ENCODE data around the gene ZNF106. TPM values are rescaled to one million over a fixed set of nuclear protein-coding genes. Genes with fewer than 3 reads are reported as not detected.

ZNF106 gene
- total RNA-seq (92.7 TPM), polyA plus RNA-seq (24.8 TPM)

DNA sequence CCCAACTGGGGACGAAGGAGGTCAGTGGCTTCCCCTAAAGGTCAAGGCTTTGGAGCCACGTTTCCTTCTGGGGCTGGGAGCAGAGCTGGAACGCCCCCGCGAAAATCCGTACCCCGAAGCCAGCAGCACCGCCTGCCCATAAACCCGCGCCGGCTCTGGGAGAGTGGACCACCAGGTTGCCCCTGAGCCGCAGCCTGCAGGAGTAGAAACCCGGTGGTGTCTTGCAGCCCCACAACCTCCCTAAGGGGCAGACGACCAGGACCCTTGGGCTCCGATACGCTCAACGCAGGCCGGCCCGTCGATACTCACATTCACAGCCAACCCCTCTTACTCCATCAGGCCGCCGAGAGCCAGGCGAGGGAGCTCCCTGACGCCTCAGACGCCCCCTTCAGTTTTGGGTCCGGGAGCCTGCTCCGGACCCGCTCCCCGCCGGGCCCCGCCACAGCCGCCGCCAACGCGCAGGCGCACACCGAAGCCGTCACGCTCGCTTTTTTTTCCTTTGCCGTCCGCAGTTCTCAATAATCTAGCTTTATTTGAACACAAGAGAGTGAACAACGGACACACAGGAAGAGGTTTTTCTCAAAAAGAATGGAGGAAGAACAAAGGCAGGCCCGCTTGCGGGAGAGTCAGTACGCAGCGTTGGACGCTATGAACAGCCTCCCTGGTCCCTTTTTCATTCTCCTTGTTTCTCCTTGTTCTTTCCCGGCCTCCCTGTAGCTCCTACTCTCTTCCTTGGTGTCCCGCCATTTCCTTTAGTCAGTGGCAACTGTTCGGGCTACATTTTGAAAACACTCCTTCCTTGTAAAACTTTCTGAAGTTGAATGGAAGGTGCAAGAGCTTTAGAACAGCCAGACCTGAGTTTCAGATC lies at the start of gene ZNF106:
Gene ZNF106, minus strand, starts transcription at position 471 of the 868 bp plus-strand sequence. CDS start 18,852 bp downstream, outside the sequence.
- no peaks in the 10 kb centered on the region for H3K36me3 ChIP-seq (ENCODE audit: insufficient read depth)
- no peaks in the 10 kb centered on the region for H3K4me1 ChIP-seq (ENCODE audit: insufficient read depth)
- WGBS: under 1% methylated on average over 51 of the region's 51 CpGs
- H3K4me3 ChIP-seq (ENCODE audit: low read depth, low read length): peak within 1 kb of the TSS; percentile 84
- peak within 1 kb of the TSS; percentile 95 for H3K27ac ChIP-seq (ENCODE audit: low read depth)
- peak; percentile 93 for DNase-seq (ENCODE audit: extremely low spot score)

GRCh38 chr15:42533246-42533645 lies 42.3 kb upstream of the ZNF106 start:
- no peak overlapping the region for H3K4me3 ChIP-seq (ENCODE audit: low read depth, low read length)
- H3K36me3 ChIP-seq (ENCODE audit: insufficient read depth): no peaks in the 10 kb centered on the region
- WGBS: 88% methylated on average over 1 of the region's 1 CpG
- H3K4me1 ChIP-seq (ENCODE audit: insufficient read depth): no peaks in the 10 kb centered on the region
- DNase-seq (ENCODE audit: extremely low spot score): no peak
- no peak overlapping the region for H3K27ac ChIP-seq (ENCODE audit: low read depth)

DNA sequence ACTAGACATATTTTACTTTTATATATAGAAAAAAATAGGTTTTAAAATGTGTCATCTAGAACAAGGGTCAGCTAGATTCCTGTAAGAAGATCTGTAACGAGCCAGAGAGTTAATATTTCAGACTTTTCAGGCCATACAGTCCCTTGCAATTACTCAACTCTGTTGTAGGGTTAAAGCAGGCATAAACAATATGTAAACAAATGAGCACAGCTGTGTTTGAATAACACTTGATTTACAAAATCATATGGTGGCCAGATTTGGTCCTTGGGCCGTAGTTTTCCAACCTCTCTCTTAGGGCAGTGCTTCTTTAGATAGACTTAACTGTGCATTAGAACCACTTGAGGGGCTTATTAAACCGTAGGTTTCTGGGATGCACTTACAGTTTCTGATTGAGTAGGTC lies 38.0 kb upstream of the ZNF106 start:
- H3K4me3 ChIP-seq (ENCODE audit: low read depth, low read length): no peak overlapping the region
- H3K27ac ChIP-seq (ENCODE audit: low read depth): no peak overlapping the region
- no peak for DNase-seq (ENCODE audit: extremely low spot score)
- no peaks in the 10 kb centered on the region for H3K4me1 ChIP-seq (ENCODE audit: insufficient read depth)
- peaks cover 4% of the 10 kb centered on the region for H3K36me3 ChIP-seq (ENCODE audit: insufficient read depth)
- whole genome bisulfite sequencing: 79% methylated on average over 3 of the region's 3 CpGs

DNA sequence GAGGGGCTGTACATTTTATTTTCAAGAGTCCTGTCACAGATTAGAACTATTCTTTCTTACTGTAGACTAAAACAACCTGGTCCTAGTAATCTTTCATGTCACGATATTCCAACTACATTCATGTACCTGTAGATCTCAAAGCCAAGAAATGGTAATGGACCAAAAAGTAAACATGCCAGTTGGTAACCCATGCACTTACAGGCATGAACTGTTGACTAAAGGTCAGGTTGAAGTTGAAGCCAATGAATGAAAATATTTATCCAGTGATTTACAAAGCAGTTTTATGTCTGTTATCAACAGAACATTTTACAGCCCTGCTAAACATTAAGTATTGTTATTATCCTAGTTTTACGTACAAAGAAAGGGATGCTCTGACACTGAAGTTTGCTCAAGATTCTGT lies 32.4 kb upstream of the ZNF106 start:
- no peak overlapping the region for H3K4me3 ChIP-seq (ENCODE audit: low read depth, low read length)
- no peak overlapping the region for H3K27ac ChIP-seq (ENCODE audit: low read depth)
- H3K4me1 ChIP-seq (ENCODE audit: insufficient read depth): no peaks in the 10 kb centered on the region
- WGBS: 91% methylated on average over 2 of the region's 2 CpGs
- DNase-seq (ENCODE audit: extremely low spot score): no peak
- peaks cover 4% of the 10 kb centered on the region for H3K36me3 ChIP-seq (ENCODE audit: insufficient read depth)

DNA sequence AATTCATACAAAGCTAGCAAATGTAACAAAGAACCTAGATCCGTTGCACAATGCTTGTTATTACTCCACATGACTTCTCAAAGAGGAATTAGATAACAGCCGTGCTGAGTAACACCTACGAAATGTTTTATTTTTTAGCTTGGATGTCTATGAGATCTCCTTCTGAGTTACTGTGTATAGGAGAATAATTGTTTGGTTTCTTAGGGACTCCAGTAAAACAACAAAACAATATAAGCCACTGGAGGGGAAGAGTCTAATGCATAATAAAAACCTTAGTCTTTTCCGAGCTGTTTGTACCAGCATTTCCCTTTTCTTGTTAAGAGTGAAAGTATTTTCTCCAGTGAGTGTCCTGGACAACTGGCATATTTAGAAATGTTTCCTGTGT lies 20.1 kb upstream of the ZNF106 start:
- DNase-seq (ENCODE audit: extremely low spot score): no peak
- whole genome bisulfite sequencing: 61% methylated on average over 4 of the region's 4 CpGs
- Histone ChIP-seq H3K4me1 (ENCODE audit: insufficient read depth) (no peaks in the 10 kb centered on the region), H3K36me3 (ENCODE audit: insufficient read depth) (peaks cover 3% of the 10 kb centered on the region), H3K27ac (ENCODE audit: low read depth) (no peak overlapping the region), H3K4me3 (ENCODE audit: low read depth, low read length) (no peak overlapping the region)

DNA sequence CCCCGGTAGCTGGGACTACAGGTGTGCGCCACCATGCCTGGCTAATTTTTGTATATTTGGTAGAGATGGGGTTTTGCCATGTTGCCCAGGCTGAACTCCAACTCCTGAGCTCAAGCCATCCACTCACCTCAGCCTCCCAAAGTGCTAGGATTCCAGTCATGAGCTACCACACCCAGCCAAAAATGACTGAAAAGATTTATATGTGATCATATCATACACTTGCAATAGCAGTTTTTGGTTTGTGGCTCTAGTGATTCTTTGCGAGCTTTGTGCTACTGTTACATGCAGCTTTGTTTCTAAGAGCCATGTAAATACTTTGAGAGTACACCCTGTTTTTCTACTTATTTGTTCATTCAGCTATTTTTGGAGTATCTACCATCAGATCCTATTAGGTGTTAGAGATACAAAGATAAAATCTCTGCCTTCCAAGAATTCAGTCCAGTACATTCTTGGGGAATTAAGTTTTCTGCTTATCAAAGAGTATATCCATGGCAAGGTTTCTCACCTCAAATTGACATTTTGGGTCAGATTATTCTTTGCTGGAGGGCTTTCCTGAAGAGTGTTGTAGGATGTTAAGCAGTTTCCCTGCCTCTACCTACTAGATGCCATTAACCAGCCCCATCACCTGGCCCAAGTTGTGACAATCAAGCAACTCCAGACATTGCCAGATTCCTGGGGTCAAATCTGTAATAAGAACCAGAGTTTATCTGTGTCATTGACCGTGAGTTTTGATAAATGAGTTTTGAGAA lies 19.5 kb upstream of the ZNF106 start:
- 92% methylated on average over 4 of the region's 4 CpGs for WGBS
- no peak for DNase-seq (ENCODE audit: extremely low spot score)
- H3K4me1 ChIP-seq (ENCODE audit: insufficient read depth): no peaks in the 10 kb centered on the region
- H3K27ac ChIP-seq (ENCODE audit: low read depth): peak overlapping the region; percentile 38
- no peak overlapping the region for H3K4me3 ChIP-seq (ENCODE audit: low read depth, low read length)
- H3K36me3 ChIP-seq (ENCODE audit: insufficient read depth): no peaks in the 10 kb centered on the region

DNA sequence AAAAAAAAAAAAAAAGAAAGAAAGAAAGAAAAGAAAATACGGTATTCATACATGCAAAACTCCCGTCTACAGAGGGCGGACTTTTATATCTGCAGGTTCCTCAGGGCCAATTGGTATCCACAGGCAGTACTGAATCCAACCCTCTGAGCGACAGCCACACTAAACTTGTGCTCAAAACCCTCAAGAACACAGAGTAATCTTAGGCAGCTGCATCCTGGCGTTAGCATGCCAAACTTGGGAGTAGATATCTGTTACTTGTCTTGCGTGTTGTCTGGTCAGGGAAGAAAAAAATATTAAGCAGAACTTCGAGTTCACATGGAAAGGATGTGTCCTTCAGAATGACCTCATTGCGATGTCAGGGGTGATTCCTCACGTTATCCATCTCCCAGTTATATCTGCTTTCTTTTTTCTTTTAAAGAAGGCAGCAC lies 17.3 kb upstream of the ZNF106 start:
- DNase-seq (ENCODE audit: extremely low spot score): no peak

GRCh38 chr15:42507514-42507913 lies 16.6 kb upstream of the ZNF106 start:
- WGBS: 79% methylated on average over 4 of the region's 4 CpGs
- Histone ChIP-seq H3K4me3 (ENCODE audit: low read depth, low read length) (no peak overlapping the region), H3K4me1 (ENCODE audit: insufficient read depth) (no peaks in the 10 kb centered on the region), H3K36me3 (ENCODE audit: insufficient read depth) (no peaks in the 10 kb centered on the region), H3K27ac (ENCODE audit: low read depth) (no peak overlapping the region)
- DNase-seq (ENCODE audit: extremely low spot score): no peak

More for the DNA sequence above, 17.3 kb upstream of the ZNF106 start:
- H3K4me1 ChIP-seq (ENCODE audit: insufficient read depth): no peaks in the 10 kb centered on the region
- H3K36me3 ChIP-seq (ENCODE audit: insufficient read depth): no peaks in the 10 kb centered on the region
- H3K27ac ChIP-seq (ENCODE audit: low read depth): no peak overlapping the region
- H3K4me3 ChIP-seq (ENCODE audit: low read depth, low read length): no peak overlapping the region
- WGBS: 58% methylated on average over 9 of the region's 9 CpGs

- 54% methylated on average over 3 of the region's 3 CpGs for WGBS
- H3K36me3 ChIP-seq (ENCODE audit: insufficient read depth): no peaks in the 10 kb centered on the region
- no peaks in the 10 kb centered on the region for H3K4me1 ChIP-seq (ENCODE audit: insufficient read depth)
- DNase-seq (ENCODE audit: extremely low spot score): no peak
- no peak overlapping the region for H3K4me3 ChIP-seq (ENCODE audit: low read depth, low read length)
- no peak overlapping the region for H3K27ac ChIP-seq (ENCODE audit: low read depth)
These were observed 13.7 kb upstream of the ZNF106 start for GRCh38 chr15:42504631-42505030.

GRCh38 chr15:42503825-42504224 lies 12.9 kb upstream of the ZNF106 start:
- no peaks in the 10 kb centered on the region for H3K36me3 ChIP-seq (ENCODE audit: insufficient read depth)
- H3K27ac ChIP-seq (ENCODE audit: low read depth): no peak overlapping the region
- no peaks in the 10 kb centered on the region for H3K4me1 ChIP-seq (ENCODE audit: insufficient read depth)
- no peak for DNase-seq (ENCODE audit: extremely low spot score)
- WGBS: 92% methylated on average over 1 of the region's 1 CpG
- no peak overlapping the region for H3K4me3 ChIP-seq (ENCODE audit: low read depth, low read length)

- H3K36me3 ChIP-seq (ENCODE audit: insufficient read depth): no peaks in the 10 kb centered on the region
- H3K4me1 ChIP-seq (ENCODE audit: insufficient read depth): no peaks in the 10 kb centered on the region
- no peak overlapping the region for H3K27ac ChIP-seq (ENCODE audit: low read depth)
- no peak overlapping the region for H3K4me3 ChIP-seq (ENCODE audit: low read depth, low read length)
- no peak for DNase-seq (ENCODE audit: extremely low spot score)
- WGBS: 70% methylated on average over 4 of the region's 4 CpGs
These were observed 11.5 kb upstream of the ZNF106 start for GRCh38 chr15:42502477-42502876.

- Histone ChIP-seq H3K4me1 (ENCODE audit: insufficient read depth) (no peaks in the 10 kb centered on the region), H3K4me3 (ENCODE audit: low read depth, low read length) (no peak overlapping the region), H3K36me3 (ENCODE audit: insufficient read depth) (no peaks in the 10 kb centered on the region), H3K27ac (ENCODE audit: low read depth) (peak overlapping the region; percentile 50)
- WGBS: 78% methylated on average over 12 of the region's 12 CpGs
- no peak for DNase-seq (ENCODE audit: extremely low spot score)
These were observed 9.1 kb upstream of the ZNF106 start for GRCh38 chr15:42499858-42500609.

DNA sequence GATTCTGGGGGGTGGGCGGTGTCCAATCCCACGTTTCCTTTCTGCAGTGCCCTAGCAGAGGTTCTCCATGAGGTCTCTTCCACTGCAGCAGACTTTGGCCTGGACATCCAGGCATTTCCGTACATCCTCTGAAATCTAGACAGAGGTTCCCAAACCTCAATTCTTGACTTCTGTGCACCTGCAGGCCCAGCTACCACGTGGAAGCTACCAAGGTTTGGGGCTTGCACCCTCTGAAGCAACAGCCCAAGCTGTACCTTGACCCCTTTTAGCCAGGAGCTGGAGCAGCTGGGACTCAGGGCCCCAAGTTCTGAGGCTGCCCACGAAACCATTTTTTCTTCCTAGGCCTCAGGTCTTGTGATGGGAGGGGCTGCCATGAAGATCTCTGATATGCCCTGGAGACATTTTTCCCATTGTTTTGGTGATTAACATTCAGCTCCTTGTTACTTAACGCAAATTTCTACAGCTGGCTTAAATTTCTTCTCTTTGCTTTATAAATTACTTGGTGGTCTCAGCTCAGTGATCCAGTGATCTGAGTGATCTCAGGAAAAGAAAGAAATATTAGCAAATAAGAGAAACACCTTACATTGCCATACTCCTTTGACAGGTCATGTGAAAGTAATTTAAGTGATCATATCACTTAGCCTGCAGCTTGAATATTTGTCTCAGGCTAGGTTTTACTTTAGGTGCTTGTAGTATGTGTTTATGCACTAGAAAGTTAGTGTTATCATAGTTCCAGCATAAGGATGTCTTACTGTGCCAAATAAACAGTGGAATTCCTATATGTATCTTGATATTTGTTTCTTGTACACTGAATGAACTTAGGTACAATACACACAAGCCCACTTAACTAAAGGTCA lies 7.5 kb upstream of the ZNF106 start:
- Histone ChIP-seq H3K27ac (ENCODE audit: low read depth) (no peak overlapping the region), H3K36me3 (ENCODE audit: insufficient read depth) (no peaks in the 10 kb centered on the region), H3K4me1 (ENCODE audit: insufficient read depth) (no peaks in the 10 kb centered on the region), H3K4me3 (ENCODE audit: low read depth, low read length) (no peak overlapping the region)
- no peak for DNase-seq (ENCODE audit: extremely low spot score)
- 78% methylated on average over 6 of the region's 6 CpGs for WGBS

Data from urinary bladder (tissue), 4 donors.